ENCODE data around the gene UBE2D3.
A peak's percentile ranks its signal among the peaks of the same experiment; 100 is the strongest.

Gene UBE2D3

GRCh38 chr4:102764901-102765300, 62.5 kb downstream of the UBE2D3 start:
- H3K27ac ChIP-seq = no peak overlapping the region
- TF ChIP-seq, protein P1, sequence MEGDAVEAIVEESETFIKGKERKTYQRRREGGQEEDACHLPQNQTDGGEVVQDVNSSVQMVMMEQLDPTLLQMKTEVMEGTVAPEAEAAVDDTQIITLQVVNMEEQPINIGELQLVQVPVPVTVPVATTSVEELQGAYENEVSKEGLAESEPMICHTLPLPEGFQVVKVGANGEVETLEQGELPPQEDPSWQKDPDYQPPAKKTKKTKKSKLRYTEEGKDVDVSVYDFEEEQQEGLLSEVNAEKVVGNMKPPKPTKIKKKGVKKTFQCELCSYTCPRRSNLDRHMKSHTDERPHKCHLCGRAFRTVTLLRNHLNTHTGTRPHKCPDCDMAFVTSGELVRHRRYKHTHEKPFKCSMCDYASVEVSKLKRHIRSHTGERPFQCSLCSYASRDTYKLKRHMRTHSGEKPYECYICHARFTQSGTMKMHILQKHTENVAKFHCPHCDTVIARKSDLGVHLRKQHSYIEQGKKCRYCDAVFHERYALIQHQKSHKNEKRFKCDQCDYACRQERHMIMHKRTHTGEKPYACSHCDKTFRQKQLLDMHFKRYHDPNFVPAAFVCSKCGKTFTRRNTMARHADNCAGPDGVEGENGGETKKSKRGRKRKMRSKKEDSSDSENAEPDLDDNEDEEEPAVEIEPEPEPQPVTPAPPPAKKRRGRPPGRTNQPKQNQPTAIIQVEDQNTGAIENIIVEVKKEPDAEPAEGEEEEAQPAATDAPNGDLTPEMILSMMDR (conservative IDR thresholded peaks at IDR 0.05) = no peak
- TF ChIP-seq ZFX (IDR thresholded peaks at IDR 0.05) = no peak

DNA sequence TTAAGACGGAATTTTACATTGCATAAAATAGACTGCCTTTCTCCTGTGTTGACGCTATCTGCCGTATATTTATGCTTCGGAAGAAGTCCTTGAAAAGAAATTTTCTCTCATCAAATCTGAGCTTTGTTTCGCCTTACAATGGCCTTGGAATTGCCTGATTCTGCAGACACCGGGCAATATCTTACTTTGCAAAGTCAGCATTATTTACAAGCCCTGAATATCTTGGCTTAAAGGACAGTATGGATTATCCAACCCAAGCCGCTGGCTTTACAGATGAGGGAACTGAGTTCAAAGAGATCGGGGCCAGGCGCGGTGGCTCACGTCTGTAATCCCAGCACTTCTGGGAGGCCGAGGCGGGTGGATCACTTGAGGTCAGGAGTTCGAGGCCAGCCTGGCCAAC, 65.4 kb downstream of the UBE2D3 start:
- no peak overlapping the region for H3K27ac ChIP-seq
- TF ChIP-seq, protein P1 (conservative IDR thresholded peaks at IDR 0.05) = no peak
- TF ChIP-seq ZFX (IDR thresholded peaks at IDR 0.05) = no peak

DNA sequence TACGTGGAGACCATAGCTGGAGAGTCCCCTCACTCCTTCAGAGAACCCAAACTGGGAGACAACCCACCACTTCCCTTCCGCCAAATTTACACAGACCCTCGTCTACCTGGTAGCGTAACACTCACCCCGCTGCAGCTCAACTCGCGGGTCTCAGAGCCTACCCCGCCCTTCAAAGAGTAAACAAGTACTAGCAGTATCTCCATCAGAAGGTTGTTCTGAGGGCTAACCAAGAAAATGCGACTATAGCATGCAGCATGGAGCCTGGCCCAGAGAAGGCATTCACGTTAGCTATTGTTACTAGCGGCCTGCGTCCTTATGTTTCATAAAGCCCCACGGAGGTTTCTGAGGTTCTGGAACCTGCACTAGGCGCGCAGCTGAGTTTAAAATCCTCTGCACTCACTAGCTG, 66.1 kb downstream of the UBE2D3 start:
- peak overlapping the region; percentile 85 for H3K27ac ChIP-seq
- TF ChIP-seq, protein P1 (conservative IDR thresholded peaks at IDR 0.05) = no peak
- no peak for TF ChIP-seq ZFX (IDR thresholded peaks at IDR 0.05)

DNA sequence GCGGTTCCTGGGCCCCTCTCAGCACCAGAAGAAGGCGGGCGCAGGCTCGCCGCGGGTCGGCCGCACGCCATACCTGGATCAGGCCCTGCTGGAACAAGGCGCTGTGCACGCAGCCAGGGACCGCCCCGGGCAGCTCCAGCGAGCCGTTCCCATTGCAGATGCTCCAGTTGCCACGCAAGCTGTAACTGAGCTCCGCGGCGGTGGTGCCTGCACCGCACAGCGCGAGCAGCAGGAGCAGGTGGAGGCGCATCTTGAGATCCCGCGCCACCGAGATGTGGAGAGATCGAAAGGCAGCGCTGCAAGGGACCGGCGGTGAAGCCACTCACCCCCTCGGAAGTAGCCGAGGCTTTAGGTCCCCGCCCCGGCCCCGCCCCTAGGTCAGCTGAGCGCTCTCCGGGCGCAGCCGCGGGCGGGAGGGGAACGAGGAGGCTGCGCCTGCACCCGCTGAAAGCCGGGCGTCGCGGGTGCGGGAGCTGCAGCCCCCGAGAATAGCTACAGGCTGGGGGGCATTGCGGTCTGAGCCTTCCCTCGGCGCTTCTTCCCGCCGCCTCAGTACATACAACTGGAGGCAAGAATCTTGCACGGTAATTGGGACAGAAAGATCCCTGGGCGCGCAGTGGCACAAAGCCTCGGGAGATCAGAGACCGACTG, 66.6 kb downstream of the UBE2D3 start, which contains the start of gene MANBA:
Gene MANBA (minus strand): TSS at position 324 of the 651 bp plus-strand sequence. CDS start 74 bp downstream, at position 250.
- TF ChIP-seq ZFX (IDR thresholded peaks at IDR 0.05) = peak; percentile 65
- TF ChIP-seq, protein P1 (conservative IDR thresholded peaks at IDR 0.05) = no peak
- H3K27ac ChIP-seq = peak within 1 kb of the TSS; percentile 85

DNA sequence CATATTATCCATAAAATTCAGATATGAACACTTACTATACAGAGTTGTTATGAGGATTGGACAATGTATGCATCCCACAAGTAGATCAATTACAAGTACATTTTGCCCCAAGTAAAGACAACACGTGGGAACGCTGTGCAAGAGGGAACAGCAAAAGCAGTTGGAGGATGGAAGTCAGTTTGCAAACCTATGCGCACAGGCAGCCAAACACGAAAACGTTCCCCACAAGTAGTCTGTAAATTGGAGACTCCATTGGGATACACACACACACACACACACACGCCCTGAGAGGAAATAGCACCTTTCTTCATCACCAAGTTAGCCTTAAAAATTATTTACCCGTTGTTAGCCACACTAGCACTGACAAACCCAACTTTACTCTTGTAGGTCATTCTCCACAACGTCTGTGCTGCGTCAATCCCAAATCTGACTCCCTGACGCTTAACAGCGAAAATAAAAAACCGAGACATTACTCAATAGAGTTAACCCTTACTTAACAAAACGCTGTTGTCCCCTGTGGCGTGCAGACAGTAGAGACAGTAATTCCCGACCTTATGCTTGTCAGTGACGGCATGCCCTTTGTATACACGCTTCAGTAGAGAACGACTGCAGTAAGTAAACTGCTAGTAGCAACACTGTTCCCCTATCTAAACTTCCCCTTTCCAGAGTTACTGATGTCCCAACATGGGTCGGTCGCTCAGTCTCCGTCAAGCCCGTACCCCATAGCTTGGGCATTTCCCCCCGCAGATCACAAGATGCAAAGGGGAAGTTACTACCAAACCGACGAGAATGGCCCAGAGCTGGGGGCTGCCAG, 67.3 kb downstream of the UBE2D3 start:
- peak overlapping the region; percentile 85 for H3K27ac ChIP-seq
- no peak for TF ChIP-seq ZFX (IDR thresholded peaks at IDR 0.05)
- TF ChIP-seq, protein P1 (conservative IDR thresholded peaks at IDR 0.05) = no peak

DNA sequence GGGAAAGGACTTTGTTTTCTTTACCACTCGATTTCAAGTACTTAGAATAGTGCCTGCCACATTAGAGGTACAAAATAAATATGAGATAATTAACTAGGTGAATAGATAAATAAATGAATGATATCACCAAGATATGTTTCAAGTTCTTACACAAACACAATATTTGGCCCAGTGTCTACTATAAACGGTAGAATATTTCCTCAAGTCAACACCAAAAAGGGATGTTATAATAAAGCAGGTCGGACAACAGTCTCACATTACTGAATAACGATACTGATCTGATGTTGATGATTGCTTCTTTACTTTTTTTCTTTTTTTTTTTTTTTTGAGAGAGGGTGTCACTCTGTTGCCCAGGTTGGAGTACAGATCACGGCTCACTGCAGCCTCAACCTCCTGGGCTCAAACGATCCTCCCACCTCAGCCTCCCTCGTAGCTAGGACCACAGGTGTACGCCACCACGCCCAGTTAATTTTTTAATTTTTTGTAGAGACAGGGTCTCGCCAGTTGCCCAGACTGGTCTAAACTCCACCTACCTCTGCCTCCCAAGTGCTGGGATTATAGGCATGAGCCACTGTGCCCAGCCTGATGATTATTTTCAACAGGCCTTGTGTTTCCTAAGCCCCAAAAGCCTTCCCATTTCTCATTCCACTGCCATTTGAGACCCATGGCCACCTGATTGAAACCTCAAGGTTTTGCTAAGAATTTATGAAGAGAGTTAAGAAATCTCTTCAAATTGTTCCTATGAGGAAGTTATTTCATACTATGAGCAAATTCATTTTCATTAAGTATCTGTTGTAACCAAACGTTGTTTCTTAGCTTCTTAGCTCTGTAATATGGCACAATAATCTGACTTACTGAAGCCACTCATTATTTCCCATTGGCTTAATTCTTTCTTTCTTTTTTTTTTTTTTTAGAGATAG, 68.8 kb downstream of the UBE2D3 start:
- peak overlapping the region; percentile 70 for H3K27ac ChIP-seq

More for the DNA sequence above, 68.8 kb downstream of the UBE2D3 start:
- TF ChIP-seq, protein P1 (conservative IDR thresholded peaks at IDR 0.05) = no peak
- no peak for TF ChIP-seq ZFX (IDR thresholded peaks at IDR 0.05)
